Activated effector memory CD4-positive, alpha-beta T cell treated with anti-CD3 and anti-CD28 coated beads, Interleukin-2, amount 50 U/mL, for 16 hours (primary cell): ENCODE data around the gene NDUFS2.
A peak's percentile ranks its signal among the peaks of the same experiment; 100 is the strongest.
"Not testable (repeated sequence)": the region's sequence is repeated elsewhere in the genome, so short reads cannot be mapped to it uniquely, and the experiment has no call there.

Source experiments
- DNase-seq: peaks from one replicate; pipeline ENCODE4 v3.0.0-alpha.2; 2020

The NDUFS2 gene

DNA sequence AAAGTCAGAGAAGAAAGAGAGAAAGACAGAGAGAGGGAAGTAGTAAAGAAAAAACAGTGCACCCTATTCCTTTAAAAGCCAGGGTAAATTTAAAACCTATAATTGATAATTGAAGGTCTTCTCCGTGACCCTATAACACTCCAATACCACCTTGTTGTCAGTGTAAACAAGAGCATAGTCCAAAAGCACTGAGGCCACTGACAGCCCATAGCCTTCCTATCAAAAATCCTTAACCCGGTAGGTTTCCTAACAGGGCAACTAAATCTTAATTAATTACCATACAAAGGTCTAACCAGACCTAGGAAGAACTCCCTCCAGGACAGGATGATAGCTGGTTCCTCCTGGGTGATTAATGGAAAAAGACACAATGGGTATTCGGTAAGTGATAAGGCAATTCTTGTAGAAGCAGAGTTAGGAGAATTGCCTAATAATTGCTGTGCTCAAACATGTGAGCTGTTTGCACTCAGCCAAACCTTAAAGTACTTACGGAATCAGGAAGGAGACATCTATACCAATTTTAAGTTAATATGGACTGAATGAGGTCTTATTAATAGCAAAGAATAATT lies 53.9 kb downstream of the NDUFS2 start:
- not testable (repeated sequence) for DNase-seq

DNA sequence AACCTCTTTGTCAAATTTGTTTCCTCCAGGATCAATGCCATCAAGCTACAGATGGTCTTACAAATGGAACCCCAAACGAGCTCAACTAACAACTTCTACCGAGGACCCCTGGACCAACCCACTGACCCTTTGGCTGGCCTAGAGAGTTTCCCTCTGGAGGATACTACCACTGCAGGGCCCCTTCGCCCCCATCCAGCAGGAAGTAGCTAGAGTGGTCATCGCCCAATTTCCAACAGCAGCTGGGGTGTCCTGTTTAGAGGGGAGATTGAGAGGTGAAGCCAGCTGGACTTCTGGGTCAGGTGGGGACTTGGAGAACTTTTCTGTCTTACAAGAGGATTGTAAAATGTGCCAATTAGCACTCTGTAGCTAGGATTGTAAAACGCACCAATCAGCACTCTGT lies 54.9 kb downstream of the NDUFS2 start:
- DNase-seq = not testable (repeated sequence)

DNA sequence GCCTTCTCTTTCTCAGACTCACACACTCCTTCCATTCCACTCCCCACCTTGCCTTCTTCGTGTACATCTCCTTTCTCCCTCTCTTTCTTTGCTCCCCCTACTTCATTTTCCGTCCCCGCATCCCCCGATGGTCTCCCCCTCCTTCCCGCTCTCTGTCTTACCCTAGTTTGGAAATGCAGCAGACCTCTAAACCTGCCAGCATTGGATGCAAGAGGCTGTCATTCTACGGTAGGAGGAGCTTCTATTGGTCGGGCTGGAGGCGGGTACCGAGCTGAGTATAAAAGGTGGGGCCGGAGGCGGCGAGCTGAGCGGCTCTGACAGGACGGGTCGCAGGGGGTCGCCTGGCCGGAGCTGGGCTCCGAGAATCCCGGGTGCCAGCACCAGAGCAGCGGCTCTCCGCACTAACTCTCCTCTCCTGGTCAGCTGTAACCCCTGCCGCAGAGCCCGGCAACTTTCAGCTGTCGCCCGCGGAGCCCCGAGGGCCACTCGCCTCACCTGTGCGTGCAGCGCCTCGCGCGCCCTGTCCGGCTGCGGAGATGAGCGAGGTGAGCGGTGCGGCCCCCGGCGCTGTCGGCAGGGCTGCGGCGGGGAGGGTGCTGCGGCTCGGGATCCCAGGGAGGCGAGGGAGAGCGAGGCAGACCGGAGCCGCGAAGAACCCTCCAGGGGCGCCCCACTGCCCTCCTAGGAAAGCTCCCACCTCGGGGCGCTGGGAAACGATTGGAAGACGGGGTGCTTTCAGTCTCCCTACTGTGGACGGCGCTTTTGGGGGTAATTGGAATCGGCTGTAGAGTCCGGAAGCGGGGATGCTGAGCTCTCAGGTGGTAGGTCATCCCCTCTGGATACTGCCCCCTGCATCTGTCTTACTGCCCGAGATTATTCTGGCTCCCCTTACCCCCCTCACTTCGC lies 56.5 kb downstream of the NDUFS2 start, which contains the start of gene PCP4L1:
PCP4L1 (plus strand) TSS at position 307 of the 906 bp plus-strand sequence; CDS start at position 537, 230 bp downstream.
- peak; percentile 73 for DNase-seq

DNA sequence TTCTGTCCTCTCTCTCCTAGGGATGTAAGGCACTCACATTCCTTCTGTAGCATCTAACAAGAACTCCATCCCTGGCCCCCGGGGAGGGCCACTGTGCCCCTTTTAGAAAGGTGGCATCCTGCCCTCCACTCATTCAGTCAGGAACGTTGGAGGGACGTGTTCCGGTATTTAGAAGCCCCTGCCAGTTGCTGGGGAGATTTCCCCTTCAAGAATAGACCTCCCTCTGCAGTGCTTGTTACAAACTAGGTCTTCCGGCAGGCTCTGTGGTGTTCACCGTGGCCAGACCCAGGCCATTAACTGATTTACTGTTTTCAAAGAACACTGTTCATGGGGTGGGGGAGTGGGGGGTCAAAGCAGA lies 57.2 kb downstream of the NDUFS2 start:
- DNase-seq = no peak

DNA sequence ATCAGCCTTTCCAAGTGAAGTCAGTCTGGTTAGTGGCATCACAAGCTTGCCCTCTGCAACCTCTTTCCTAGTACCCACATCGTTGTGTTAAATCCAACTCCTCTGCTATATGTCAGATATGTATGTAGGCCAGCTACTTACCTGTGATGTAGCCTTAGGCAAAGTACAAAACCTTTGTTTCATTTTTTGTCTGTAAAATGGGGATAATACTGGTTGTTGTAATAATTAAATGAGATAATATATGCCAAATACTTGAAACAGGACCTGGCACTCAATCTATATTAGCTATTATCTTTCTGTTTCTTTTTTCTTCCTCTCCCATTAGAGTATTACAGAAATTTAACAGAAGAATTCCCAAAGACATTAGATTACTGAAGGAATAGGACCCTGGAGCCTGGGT lies 57.6 kb downstream of the NDUFS2 start:
- no peak for DNase-seq

DNA sequence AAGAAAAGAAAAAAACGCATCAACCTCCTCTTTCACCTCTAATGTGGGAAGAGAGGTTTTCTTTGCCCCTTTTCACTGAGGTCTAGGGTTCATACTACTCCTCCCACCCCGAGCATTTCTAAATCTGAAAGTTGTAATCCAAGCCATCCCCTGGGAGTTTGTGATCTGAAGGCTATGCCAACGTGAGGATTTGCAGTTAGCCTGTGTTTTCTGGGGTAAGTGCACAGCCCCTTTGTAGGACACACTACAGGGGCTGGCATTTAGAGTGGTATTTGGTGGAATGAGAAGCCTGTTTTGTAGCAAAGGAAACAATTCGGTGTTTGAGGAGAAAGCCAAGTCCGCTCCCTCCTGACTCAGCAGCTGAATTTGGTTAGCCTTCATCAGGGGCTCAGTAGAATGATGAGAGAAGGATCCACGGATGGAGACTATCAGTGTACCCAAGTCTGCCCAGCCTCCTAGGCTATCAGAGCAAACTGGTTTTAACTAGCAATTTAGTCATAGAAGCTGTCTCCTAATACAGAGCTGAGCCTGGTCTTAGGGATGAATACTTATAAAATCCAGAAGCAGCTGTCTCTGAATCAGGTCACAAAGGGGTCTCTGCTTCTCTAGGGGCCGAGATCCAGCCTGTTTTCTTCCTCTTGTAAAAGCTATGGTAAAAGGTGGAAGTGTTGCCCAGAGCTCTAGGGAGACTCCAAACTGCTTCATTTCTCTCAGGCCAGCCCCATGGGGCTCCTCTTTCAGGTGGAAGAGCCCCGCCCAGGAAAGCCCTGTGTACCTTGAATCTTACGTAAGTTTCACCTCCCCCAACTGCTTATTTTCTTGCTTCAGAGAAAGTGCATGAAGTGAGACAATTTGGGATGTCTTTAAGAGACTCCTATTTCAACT lies 58.5 kb downstream of the NDUFS2 start:
- no peak for DNase-seq

DNA sequence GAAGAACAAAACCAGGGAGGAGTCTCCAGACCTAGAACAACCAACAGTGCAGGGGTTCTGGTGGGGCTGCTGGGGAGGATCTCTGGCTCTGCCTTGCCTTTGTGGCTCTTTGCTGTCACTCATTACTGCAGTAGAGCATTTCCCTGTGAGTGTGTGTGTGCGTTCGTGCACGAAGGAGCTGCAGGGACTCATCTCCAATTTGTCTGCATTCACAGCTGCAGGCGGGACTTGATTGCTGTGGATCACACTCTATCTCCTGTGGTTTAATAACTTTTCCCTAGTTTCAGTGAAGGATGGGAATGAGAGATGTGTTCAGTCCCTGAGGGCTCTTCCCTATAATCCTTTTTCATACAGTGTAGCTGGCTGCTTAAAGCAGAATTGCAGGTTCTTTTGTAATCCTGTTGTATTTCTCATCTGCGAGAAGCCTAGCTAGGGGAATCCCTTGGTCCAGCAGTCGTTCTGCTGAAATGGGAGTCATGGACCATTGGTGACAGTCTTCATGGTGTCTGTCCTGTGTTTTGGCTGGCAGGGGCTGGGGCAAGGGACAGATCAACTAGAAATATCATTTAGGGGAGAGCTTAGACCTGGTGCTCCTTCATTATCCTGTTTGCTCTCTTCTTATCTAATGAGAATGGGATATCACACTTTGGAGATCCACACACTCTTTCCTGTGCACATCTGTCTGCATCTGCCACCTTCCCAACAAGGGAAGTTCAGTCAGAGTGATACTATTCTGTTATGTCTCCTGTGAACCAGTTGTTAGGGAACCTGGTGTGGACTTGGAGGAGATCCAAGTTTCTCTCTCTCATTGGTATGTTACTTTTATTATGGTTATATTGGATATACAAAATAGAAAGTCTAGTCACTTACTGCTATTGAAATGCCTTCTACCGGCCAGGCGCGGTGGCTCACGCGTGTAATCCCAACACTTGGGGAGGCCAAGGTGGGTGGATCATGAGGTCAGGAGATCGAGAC lies 59.4 kb downstream of the NDUFS2 start:
- no peak for DNase-seq
